ENCODE measurements around the gene TIMM50. TPM values are rescaled to one million over a fixed set of nuclear protein-coding genes. Genes with fewer than 3 reads are reported as not detected.

Gene TIMM50
- polyA plus RNA-seq, 1 of the 3 experiments (the other 2 are of a cell fraction) = 98.1 TPM

DNA sequence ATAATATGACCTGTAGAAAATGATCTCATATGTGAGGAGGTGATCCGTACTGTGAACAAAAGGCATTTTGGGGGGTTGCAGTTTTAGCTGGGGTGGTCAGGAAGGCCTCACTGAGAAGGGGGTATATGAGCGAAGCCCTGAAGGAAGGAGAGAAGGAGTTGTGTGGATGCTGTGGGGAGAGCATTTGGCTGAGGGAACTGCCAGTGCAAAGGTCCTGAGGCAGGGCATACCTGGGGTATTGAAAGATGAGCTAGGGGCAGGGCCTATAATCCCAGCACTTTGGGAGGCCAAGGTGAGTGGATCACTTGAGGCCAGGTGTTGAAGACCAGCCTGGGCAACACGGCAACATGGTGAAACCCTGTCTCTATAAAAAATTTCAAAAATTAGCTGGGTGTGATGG is 36.8 kb downstream of the TIMM50 start (continued):
- TF ChIP-seq RFX5 (IDR thresholded peaks at IDR 0.05; ENCODE audit: low read length) (no peak), TAF1 (IDR thresholded peaks at IDR 0.05; ENCODE audit: borderline replicate concordance, low read depth, low read length) (no peak)

DNA sequence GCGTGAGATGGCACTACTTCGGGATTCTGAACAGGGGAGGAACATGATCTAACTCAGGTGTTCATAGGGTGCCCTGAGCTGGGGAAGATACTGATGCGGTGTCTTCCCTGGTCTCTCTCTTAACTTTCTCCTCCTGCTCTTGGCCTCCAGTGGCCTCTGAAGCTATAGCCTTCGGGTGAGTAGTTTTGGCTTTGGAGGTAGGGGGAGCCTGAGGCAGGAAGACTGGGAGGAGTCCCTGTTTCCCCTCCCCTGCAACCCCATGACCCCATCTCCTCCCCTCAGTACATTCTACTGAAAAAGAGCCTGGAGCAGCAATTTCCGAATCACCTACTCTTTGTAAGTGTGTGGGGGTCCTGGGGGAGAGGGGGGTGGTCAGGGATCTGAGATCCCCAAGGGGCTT is 37.8 kb downstream of the TIMM50 start:
- Histone ChIP-seq H3K9me3 (no peaks in the 10 kb centered on the region), H3K4me3 (ENCODE audit: low read depth in 2 of 2, low read length in 1 of 2) (no peak overlapping the region), H3K79me2 (ENCODE audit: insufficient read depth) (no peaks in the 10 kb centered on the region), H3K9ac (no peak overlapping the region), H4K20me1 (ENCODE audit: insufficient read depth) (no peaks in the 10 kb centered on the region), H3F3A (replicated peaks; ENCODE audit: insufficient read depth) (no peaks in the 10 kb centered on the region), H3K4me1 (ENCODE audit: control insufficient read depth in 1 of 2, insufficient read depth in 2 of 2, low read depth in 1 of 2, low read length in 1 of 2) (peaks cover 0 to 6% of the 10 kb centered on the region in 2 experiments; a peak in 1 of 4 replicates), H3K9me2 (no peaks in the 10 kb centered on the region), H3K27me3 (ENCODE audit: insufficient read depth) (peaks cover 21% of the 10 kb centered on the region), H2AFZ (ENCODE audit: low read depth) (no peak overlapping the region), H3K27ac (ENCODE audit: low read depth in 2 of 2, low read length in 1 of 2) (no peak overlapping the region), H3K36me3 (replicated peaks in 1 of 2; ENCODE audit: control insufficient read depth in 1 of 2, insufficient read depth in 2 of 2, low read length in 1 of 2) (no peaks in the 10 kb centered on the region), H3K4me2 (no peak overlapping the region)
- WGBS (ENCODE audit: low lambda C conversion rate) = 69% methylated on average over 5 of the region's 5 CpGs
- POLR2A ChIA-PET = no interaction called here
- TF ChIP-seq, protein P1, sequence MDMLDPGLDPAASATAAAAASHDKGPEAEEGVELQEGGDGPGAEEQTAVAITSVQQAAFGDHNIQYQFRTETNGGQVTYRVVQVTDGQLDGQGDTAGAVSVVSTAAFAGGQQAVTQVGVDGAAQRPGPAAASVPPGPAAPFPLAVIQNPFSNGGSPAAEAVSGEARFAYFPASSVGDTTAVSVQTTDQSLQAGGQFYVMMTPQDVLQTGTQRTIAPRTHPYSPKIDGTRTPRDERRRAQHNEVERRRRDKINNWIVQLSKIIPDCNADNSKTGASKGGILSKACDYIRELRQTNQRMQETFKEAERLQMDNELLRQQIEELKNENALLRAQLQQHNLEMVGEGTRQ (IDR thresholded peaks at IDR 0.05; ENCODE audit: borderline replicate concordance, low read depth, low read length) = no peak
- CTCF ChIA-PET = interaction anchor here (1.8 to 2.6 kb wide), 2 partner anchors 14 to 21 kb away, joined by 4 to 19 read pairs; partner anchors contain the start of gene EID2B
- no peak for DNase-seq

DNA sequence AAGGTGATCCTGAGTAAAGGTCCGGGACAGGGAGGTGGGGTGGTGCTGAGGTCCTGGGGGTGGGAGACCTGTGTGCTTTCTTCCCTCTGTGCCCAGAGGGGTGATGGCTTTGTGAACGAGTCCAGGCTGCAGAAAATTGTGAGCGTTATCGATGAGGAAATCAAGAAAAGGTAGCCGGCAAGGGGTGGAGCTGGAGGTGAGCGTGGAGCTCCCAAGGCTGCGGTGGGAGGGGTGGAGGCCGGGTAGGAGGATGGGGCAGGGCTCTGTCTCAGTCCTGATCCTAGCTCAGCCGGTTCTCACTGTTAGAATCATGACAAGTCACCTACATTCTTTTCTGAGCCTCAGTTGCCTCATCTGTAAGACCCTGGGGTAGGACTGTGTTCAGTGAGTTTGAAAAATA is 38.3 kb downstream of the TIMM50 start:
- TF ChIP-seq EP300 (IDR thresholded peaks at IDR 0.05; ENCODE audit: borderline replicate concordance in 1 of 2, low read depth in 1 of 2, low read length in 1 of 2) = no peak
- no peak for TF ChIP-seq JUND (IDR thresholded peaks at IDR 0.05)
- TF ChIP-seq, protein P2, sequence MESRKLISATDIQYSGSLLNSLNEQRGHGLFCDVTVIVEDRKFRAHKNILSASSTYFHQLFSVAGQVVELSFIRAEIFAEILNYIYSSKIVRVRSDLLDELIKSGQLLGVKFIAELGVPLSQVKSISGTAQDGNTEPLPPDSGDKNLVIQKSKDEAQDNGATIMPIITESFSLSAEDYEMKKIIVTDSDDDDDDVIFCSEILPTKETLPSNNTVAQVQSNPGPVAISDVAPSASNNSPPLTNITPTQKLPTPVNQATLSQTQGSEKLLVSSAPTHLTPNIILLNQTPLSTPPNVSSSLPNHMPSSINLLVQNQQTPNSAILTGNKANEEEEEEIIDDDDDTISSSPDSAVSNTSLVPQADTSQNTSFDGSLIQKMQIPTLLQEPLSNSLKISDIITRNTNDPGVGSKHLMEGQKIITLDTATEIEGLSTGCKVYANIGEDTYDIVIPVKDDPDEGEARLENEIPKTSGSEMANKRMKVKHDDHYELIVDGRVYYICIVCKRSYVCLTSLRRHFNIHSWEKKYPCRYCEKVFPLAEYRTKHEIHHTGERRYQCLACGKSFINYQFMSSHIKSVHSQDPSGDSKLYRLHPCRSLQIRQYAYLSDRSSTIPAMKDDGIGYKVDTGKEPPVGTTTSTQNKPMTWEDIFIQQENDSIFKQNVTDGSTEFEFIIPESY (IDR thresholded peaks at IDR 0.05; ENCODE audit: borderline replicate concordance, low read depth) = no peak
- no peak for TF ChIP-seq NFIC (IDR thresholded peaks at IDR 0.05; ENCODE audit: borderline replicate concordance)
- no peak for TF ChIP-seq EZH2phosphoT487 (IDR thresholded peaks at IDR 0.05; ENCODE audit: borderline replicate concordance, low read depth)
- TF ChIP-seq, protein P3, sequence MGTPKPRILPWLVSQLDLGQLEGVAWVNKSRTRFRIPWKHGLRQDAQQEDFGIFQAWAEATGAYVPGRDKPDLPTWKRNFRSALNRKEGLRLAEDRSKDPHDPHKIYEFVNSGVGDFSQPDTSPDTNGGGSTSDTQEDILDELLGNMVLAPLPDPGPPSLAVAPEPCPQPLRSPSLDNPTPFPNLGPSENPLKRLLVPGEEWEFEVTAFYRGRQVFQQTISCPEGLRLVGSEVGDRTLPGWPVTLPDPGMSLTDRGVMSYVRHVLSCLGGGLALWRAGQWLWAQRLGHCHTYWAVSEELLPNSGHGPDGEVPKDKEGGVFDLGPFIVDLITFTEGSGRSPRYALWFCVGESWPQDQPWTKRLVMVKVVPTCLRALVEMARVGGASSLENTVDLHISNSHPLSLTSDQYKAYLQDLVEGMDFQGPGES (IDR thresholded peaks at IDR 0.05; ENCODE audit: low read depth, low read length) = no peak
- TF ChIP-seq TCF12 (IDR thresholded peaks at IDR 0.05) = no peak
- TF ChIP-seq, protein P4, sequence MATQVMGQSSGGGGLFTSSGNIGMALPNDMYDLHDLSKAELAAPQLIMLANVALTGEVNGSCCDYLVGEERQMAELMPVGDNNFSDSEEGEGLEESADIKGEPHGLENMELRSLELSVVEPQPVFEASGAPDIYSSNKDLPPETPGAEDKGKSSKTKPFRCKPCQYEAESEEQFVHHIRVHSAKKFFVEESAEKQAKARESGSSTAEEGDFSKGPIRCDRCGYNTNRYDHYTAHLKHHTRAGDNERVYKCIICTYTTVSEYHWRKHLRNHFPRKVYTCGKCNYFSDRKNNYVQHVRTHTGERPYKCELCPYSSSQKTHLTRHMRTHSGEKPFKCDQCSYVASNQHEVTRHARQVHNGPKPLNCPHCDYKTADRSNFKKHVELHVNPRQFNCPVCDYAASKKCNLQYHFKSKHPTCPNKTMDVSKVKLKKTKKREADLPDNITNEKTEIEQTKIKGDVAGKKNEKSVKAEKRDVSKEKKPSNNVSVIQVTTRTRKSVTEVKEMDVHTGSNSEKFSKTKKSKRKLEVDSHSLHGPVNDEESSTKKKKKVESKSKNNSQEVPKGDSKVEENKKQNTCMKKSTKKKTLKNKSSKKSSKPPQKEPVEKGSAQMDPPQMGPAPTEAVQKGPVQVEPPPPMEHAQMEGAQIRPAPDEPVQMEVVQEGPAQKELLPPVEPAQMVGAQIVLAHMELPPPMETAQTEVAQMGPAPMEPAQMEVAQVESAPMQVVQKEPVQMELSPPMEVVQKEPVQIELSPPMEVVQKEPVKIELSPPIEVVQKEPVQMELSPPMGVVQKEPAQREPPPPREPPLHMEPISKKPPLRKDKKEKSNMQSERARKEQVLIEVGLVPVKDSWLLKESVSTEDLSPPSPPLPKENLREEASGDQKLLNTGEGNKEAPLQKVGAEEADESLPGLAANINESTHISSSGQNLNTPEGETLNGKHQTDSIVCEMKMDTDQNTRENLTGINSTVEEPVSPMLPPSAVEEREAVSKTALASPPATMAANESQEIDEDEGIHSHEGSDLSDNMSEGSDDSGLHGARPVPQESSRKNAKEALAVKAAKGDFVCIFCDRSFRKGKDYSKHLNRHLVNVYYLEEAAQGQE (IDR thresholded peaks at IDR 0.05; ENCODE audit: low read depth, low read length) = no peak
- no peak for TF ChIP-seq SIN3A (IDR thresholded peaks at IDR 0.05; ENCODE audit: borderline replicate concordance, low read depth, low read length)
- 79% methylated on average over 9 of the region's 9 CpGs for whole genome bisulfite sequencing (ENCODE audit: low lambda C conversion rate)
- ChIA-PET POLR2A (no interaction called here), CTCF (interaction anchor here (1.5 to 2.6 kb wide), 3 partner anchors 14 to 21 kb away, joined by 4 to 19 read pairs (median 4); partner anchors contain the start of genes DLL3 and EID2B)
- Histone ChIP-seq H3K27ac (ENCODE audit: low read depth in 2 of 2, low read length in 1 of 2) (no peak overlapping the region), H3K4me3 (ENCODE audit: low read depth in 2 of 2, low read length in 1 of 2) (no peak overlapping the region), H3K36me3 (replicated peaks in 1 of 2; ENCODE audit: control insufficient read depth in 1 of 2, insufficient read depth in 2 of 2, low read length in 1 of 2) (no peaks in the 10 kb centered on the region), H3K9me2 (no peaks in the 10 kb centered on the region), H3K9me3 (no peaks in the 10 kb centered on the region), H3K4me1 (ENCODE audit: control insufficient read depth in 1 of 2, insufficient read depth in 2 of 2, low read depth in 1 of 2, low read length in 1 of 2) (peaks cover 0 to 6% of the 10 kb centered on the region in 2 experiments; a peak in 1 of 4 replicates), H4K20me1 (ENCODE audit: insufficient read depth) (no peaks in the 10 kb centered on the region), H3K4me2 (no peak overlapping the region), H3K9ac (no peak overlapping the region), H2AFZ (ENCODE audit: low read depth) (no peak overlapping the region), H3K27me3 (ENCODE audit: insufficient read depth) (peaks cover 18% of the 10 kb centered on the region), H3F3A (replicated peaks; ENCODE audit: insufficient read depth) (no peaks in the 10 kb centered on the region), H3K79me2 (ENCODE audit: insufficient read depth) (no peaks in the 10 kb centered on the region)
- DNase-seq = no peak
